Measurements from ENCODE around the gene ATXN1. TPM values are rescaled to one million over a fixed set of nuclear protein-coding genes. Genes with fewer than 3 reads are reported as not detected.

ATXN1 gene
- total RNA-seq, 1 experiment from 2014 or later: 25.6 TPM

DNA sequence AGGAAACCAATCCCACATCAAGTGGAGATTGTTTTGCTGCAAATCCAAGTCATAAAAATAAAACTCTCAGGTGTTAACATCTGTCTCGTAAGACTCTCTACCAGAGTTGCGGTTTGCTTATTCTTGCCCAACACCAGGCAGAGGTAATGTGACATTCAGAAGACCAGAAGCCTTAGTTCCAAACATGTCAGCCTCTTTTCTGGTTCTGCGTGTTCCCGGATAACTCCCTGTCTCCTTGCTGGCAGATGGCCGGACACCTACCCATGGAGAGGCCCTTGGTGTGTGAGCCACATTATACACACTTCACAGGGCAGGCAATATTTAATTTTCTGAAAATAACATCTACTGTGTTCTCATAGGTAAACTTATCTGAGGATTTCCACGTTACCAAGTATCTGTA lies 449.5 kb downstream of the ATXN1 start:
- intact Hi-C loops (cut with micrococcal nuclease; ENCODE audit: unreplicated experiment): no loop called here
- Histone ChIP-seq H3K36me3 (ENCODE audit: insufficient read depth, low read length, poor library complexity, severe bottlenecking) (no peaks in the 10 kb centered on the region), H3K4me3 (ENCODE audit: low read depth, low read length, poor library complexity, severe bottlenecking) (no peak overlapping the region), H3K27ac (ENCODE audit: low read depth, low read length, poor library complexity, severe bottlenecking) (no peak overlapping the region), H3K9me3 (ENCODE audit: low read depth, low read length, poor library complexity, severe bottlenecking) (no peaks in the 10 kb centered on the region), H3K4me1 (ENCODE audit: insufficient read depth, low read length, poor library complexity, severe bottlenecking) (peaks cover 1% of the 10 kb centered on the region), H3K27me3 (replicated peaks; ENCODE audit: insufficient read depth, low read depth, low read length, poor library complexity) (no peaks in the 10 kb centered on the region)
- no TSS peak for BruUV-seq (replicated peaks)
- DNase-seq (ENCODE audit: low spot score): no peak
- CTCF ChIA-PET: no interaction called here
- TF ChIP-seq, protein P1, sequence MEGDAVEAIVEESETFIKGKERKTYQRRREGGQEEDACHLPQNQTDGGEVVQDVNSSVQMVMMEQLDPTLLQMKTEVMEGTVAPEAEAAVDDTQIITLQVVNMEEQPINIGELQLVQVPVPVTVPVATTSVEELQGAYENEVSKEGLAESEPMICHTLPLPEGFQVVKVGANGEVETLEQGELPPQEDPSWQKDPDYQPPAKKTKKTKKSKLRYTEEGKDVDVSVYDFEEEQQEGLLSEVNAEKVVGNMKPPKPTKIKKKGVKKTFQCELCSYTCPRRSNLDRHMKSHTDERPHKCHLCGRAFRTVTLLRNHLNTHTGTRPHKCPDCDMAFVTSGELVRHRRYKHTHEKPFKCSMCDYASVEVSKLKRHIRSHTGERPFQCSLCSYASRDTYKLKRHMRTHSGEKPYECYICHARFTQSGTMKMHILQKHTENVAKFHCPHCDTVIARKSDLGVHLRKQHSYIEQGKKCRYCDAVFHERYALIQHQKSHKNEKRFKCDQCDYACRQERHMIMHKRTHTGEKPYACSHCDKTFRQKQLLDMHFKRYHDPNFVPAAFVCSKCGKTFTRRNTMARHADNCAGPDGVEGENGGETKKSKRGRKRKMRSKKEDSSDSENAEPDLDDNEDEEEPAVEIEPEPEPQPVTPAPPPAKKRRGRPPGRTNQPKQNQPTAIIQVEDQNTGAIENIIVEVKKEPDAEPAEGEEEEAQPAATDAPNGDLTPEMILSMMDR (conservative IDR thresholded peaks at IDR 0.05; ENCODE audit: low read depth, low read length): no peak
- no peak for TF ChIP-seq EZH2 (IDR thresholded peaks at IDR 0.05; ENCODE audit: borderline replicate concordance, low read depth, low read length, poor library complexity, severe bottlenecking)
- POLR2A ChIA-PET (ENCODE audit: low non-redundant PET): no interaction called here

GRCh38 chr6:16306334-16306733 lies 454.9 kb downstream of the ATXN1 start:
- no peaks in the 10 kb centered on the region for H3K4me1 ChIP-seq (ENCODE audit: insufficient read depth, low read length, poor library complexity, severe bottlenecking)
- intact Hi-C loops (cut with micrococcal nuclease; ENCODE audit: unreplicated experiment): no loop called here
- H3K4me3 ChIP-seq (ENCODE audit: low read depth, low read length, poor library complexity, severe bottlenecking): no peak overlapping the region
- TF ChIP-seq, protein P1 (conservative IDR thresholded peaks at IDR 0.05; ENCODE audit: low read depth, low read length): no peak
- TF ChIP-seq EZH2 (IDR thresholded peaks at IDR 0.05; ENCODE audit: borderline replicate concordance, low read depth, low read length, poor library complexity, severe bottlenecking): no peak
- no peak overlapping the region for H3K27ac ChIP-seq (ENCODE audit: low read depth, low read length, poor library complexity, severe bottlenecking)
- CTCF ChIA-PET: no interaction called here
- BruUV-seq (replicated peaks): no TSS peak
- no peak for DNase-seq (ENCODE audit: low spot score)
- POLR2A ChIA-PET (ENCODE audit: low non-redundant PET): no interaction called here
- no peaks in the 10 kb centered on the region for H3K9me3 ChIP-seq (ENCODE audit: low read depth, low read length, poor library complexity, severe bottlenecking)
- no peaks in the 10 kb centered on the region for H3K36me3 ChIP-seq (ENCODE audit: insufficient read depth, low read length, poor library complexity, severe bottlenecking)
- no peaks in the 10 kb centered on the region for H3K27me3 ChIP-seq (replicated peaks; ENCODE audit: insufficient read depth, low read depth, low read length, poor library complexity)

- no peak overlapping the region for H3K27ac ChIP-seq (ENCODE audit: low read depth, low read length, poor library complexity, severe bottlenecking)
- no peaks in the 10 kb centered on the region for H3K4me1 ChIP-seq (ENCODE audit: insufficient read depth, low read length, poor library complexity, severe bottlenecking)
- no peaks in the 10 kb centered on the region for H3K9me3 ChIP-seq (ENCODE audit: low read depth, low read length, poor library complexity, severe bottlenecking)
- BruUV-seq (replicated peaks): no TSS peak
- intact Hi-C loops (cut with micrococcal nuclease; ENCODE audit: unreplicated experiment): no loop called here
- H3K27me3 ChIP-seq (replicated peaks; ENCODE audit: insufficient read depth, low read depth, low read length, poor library complexity): no peaks in the 10 kb centered on the region
- no peak overlapping the region for H3K4me3 ChIP-seq (ENCODE audit: low read depth, low read length, poor library complexity, severe bottlenecking)
- ChIA-PET POLR2A (ENCODE audit: low non-redundant PET) (no interaction called here), CTCF (no interaction called here)
- TF ChIP-seq EZH2 (IDR thresholded peaks at IDR 0.05; ENCODE audit: borderline replicate concordance, low read depth, low read length, poor library complexity, severe bottlenecking): no peak
- TF ChIP-seq, protein P1 (conservative IDR thresholded peaks at IDR 0.05; ENCODE audit: low read depth, low read length): no peak
- no peaks in the 10 kb centered on the region for H3K36me3 ChIP-seq (ENCODE audit: insufficient read depth, low read length, poor library complexity, severe bottlenecking)
- DNase-seq (ENCODE audit: low spot score): no peak
Measured at GRCh38 chr6:16305788-16306187, 455.5 kb downstream of the ATXN1 start.
